HG02763 (cell line): ENCODE data around the gene MARK2.
A peak's percentile ranks its signal among the peaks of the same experiment; 100 is the strongest.
"Not testable (repeated sequence)": the region's sequence is repeated elsewhere in the genome, so short reads cannot be mapped to it uniquely, and the experiment has no call there.

Source experiments
- ATAC-seq: cut with Tn5 transposase; IDR thresholded peaks from one replicate; pipeline ENCODE4 v1.9.1; 2021; ENCODE audit warnings: mild to moderate bottlenecking, moderate library complexity; ENCODE audit not compliant: unreplicated experiment

Gene MARK2

GRCh38 chr11:63838678-63839507 lies at the start of gene MARK2:
MARK2 (plus strand) TSS chr11:63839110; CDS start chr11:63839507, 397 bp downstream.
- peak; percentile 73 for ATAC-seq

GRCh38 chr11:63791495-63792167 lies 47.3 kb upstream of the MARK2 start:
- no peak for ATAC-seq

- ATAC-seq, result no peak
Measured at GRCh38 chr11:63793161-63793560, 45.7 kb upstream of the MARK2 start.

GRCh38 chr11:63795066-63795465 lies 43.8 kb upstream of the MARK2 start:
- ATAC-seq, result no peak

GRCh38 chr11:63800921-63801320 lies 38.0 kb upstream of the MARK2 start:
- ATAC-seq, result no peak

- ATAC-seq, result no peak
Measured at GRCh38 chr11:63802637-63803414, 36.1 kb upstream of the MARK2 start.

- ATAC-seq, result no peak
Measured at GRCh38 chr11:63804259-63804658, 34.7 kb upstream of the MARK2 start.

- ATAC-seq, result no peak
Measured at GRCh38 chr11:63805844-63806415, 33.0 kb upstream of the MARK2 start.

- not testable (repeated sequence) for ATAC-seq
Measured at GRCh38 chr11:63810383-63810782, 28.5 kb upstream of the MARK2 start.

GRCh38 chr11:63811522-63811921 lies 27.4 kb upstream of the MARK2 start:
- no peak for ATAC-seq

GRCh38 chr11:63813035-63813562 lies 25.8 kb upstream of the MARK2 start, which contains the start of gene SPINDOC:
SPINDOC (plus strand) TSS chr11:63813456; CDS start chr11:63813687, 231 bp downstream.
- ATAC-seq, result peak; percentile 87

- peak; percentile 28 for ATAC-seq
Measured at GRCh38 chr11:63813563-63814382, 25.1 kb upstream of the MARK2 start.

- no peak for ATAC-seq
Measured at GRCh38 chr11:63814383-63814736, 24.6 kb upstream of the MARK2 start.

GRCh38 chr11:63816166-63816565 lies 22.7 kb upstream of the MARK2 start:
- no peak for ATAC-seq

GRCh38 chr11:63816732-63817131 lies 22.2 kb upstream of the MARK2 start:
- ATAC-seq, result no peak

GRCh38 chr11:63817758-63818498 lies 21.0 kb upstream of the MARK2 start:
- ATAC-seq, result no peak

GRCh38 chr11:63818609-63819008 lies 20.3 kb upstream of the MARK2 start:
- ATAC-seq, result no peak

GRCh38 chr11:63821411-63821810 lies 17.5 kb upstream of the MARK2 start:
- no peak for ATAC-seq

GRCh38 chr11:63826471-63827190 lies 12.3 kb upstream of the MARK2 start:
- no peak for ATAC-seq
